GM18505 (cell line): ENCODE measurements around the gene POLR2E.
A peak's percentile ranks its signal among the peaks of the same experiment; 100 is the strongest.

Experiments used
- ATAC-seq: cut with Tn5 transposase; IDR thresholded peaks from one replicate; pipeline ENCODE4 v1.9.1; 2021; ENCODE audit not compliant: unreplicated experiment
- POLR2A ChIP-seq: IDR thresholded peaks from 4 replicates; pipeline ENCODE4 v1.6.1; 2011; ENCODE audit warnings: borderline replicate concordance; ENCODE audit not compliant: insufficient read depth, insufficient read length; ENCODE audit errors: extremely low read depth

The POLR2E gene

GRCh38 chr19:1082165-1082927, 12.8 kb downstream of the POLR2E start:
- no peak for TF ChIP-seq POLR2A
- ATAC-seq = no peak

GRCh38 chr19:1081301-1082164, 13.6 kb downstream of the POLR2E start:
- no peak for ATAC-seq
- TF ChIP-seq POLR2A = peak; percentile 6

GRCh38 chr19:1080360-1081161, 14.6 kb downstream of the POLR2E start:
- no peak for ATAC-seq
- no peak for TF ChIP-seq POLR2A

- no peak for TF ChIP-seq POLR2A
- no peak for ATAC-seq
These were observed 15.5 kb downstream of the POLR2E start for GRCh38 chr19:1079566-1080111.

DNA sequence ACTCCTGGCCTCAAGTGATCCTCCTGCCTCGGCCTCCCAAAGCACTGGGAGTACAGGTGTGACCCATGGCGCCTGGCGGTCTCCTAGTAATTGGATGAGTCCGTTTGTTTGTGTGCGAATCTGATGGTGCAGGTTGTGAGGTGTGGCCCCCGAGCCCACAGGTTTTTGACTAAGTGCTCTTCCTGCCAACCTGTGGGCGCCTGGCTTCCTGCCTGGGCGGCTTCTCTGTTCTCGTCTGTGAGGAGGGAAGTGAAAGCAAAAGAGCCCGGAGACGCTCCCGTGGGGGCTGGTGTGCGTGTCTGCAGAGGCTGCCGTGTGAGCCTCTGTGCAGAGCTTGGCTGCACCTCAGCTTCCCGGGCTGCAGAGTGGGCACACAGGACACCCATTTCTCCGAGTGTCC, 18.2 kb downstream of the POLR2E start:
- ATAC-seq = peak; percentile 51
- peak; percentile 22 for TF ChIP-seq POLR2A

GRCh38 chr19:1076046-1076386, 19.2 kb downstream of the POLR2E start:
- ATAC-seq = no peak
- TF ChIP-seq POLR2A = no peak

GRCh38 chr19:1074544-1075283, 20.5 kb downstream of the POLR2E start:
- peak; percentile 26 for TF ChIP-seq POLR2A
- ATAC-seq = no peak

- no peak for ATAC-seq
- no peak for TF ChIP-seq POLR2A
These were observed 21.1 kb downstream of the POLR2E start for GRCh38 chr19:1073956-1074517.

DNA sequence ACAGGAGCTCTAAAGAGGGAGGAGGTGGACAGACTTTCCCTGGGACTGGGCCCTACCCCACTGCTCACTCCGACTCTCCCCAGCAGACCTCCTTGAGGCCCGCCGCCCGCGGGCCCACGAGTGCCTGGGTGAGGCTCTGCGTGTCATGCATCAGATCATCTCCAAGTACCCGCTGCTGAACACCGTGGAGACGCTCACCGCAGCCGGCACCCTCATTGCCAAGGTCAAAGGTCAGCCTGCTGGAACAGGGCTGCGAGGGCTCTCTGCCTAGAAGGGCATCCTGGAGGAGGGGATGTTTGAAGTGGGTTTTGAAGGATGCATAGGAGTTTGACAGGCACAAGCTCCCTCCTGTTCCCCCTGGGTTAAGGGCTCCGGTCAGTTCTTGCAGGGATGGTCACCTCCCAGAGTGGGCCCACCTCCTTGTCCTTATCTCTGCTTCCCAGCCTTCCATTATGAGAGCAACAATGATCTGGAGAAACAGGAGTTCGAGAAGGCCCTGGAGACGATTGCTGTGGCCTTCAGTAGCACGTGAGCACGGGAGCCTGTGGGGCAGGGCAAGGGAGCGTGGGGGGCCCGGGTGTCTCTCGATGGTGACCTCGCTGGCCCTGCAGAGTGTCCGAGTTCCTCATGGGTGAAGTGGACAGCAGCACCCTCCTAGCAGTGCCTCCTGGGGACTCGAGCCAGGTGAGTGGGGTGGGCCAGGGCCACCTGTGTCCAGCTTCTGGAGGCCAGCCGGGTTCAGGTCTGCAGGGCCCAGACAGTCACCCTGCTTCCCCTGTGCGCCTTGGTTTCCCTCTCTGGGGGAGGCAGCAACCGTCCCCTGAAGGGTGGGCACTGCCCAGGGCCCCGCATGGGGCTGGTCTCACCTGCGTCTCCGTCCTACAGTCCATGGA, 21.9 kb downstream of the POLR2E start:
- no peak for TF ChIP-seq POLR2A
- ATAC-seq = no peak

GRCh38 chr19:1072371-1073015, 22.7 kb downstream of the POLR2E start:
- TF ChIP-seq POLR2A = no peak
- no peak for ATAC-seq
